Upper lobe of left lung (tissue), 6 donors: ENCODE results near the gene RNF125. TPM values are rescaled to one million over a fixed set of nuclear protein-coding genes. Genes with fewer than 3 reads are reported as not detected.
A peak's percentile ranks its signal among the peaks of the same experiment; 100 is the strongest.
"Not testable (repeated sequence)": the region's sequence is repeated elsewhere in the genome, so short reads cannot be mapped to it uniquely, and the experiment has no call there.

ENCODE experiments used
- ATAC-seq, 2 donors: fragments of 200-7000 bp; cut with Tn5 transposase; one replicate each; pipeline ENCODE4 v1.9.1; 2022; ENCODE audit warnings: mild to moderate bottlenecking in 2 of 2, moderate library complexity in 2 of 2; ENCODE audit not compliant: low FRiP score in 2 of 2
- DNase-seq, 2 donors: peaks; one replicate each; pipeline ENCODE4 v3.0.0-alpha.2; 2019 to 2020
- H3K27ac ChIP-seq, 4 donors: fragments of 200-600 bp; sonication (generic); one replicate each; pipeline ENCODE4 v1.5.1; 2016 to 2019
- H3K27me3 ChIP-seq, 4 donors: fragments of 200-600 bp; sonication (generic); one replicate each; pipeline ENCODE4 v1.5.1; 2017 to 2019
- H3K36me3 ChIP-seq, 4 donors: fragments of 200-600 bp; sonication (generic); one replicate each; pipeline ENCODE4 v1.5.1; 2016 to 2019
- H3K4me1 ChIP-seq, 4 donors: fragments of 200-600 bp; sonication (generic); one replicate each; pipeline ENCODE4 v1.5.1; 2018 to 2019
- H3K4me3 ChIP-seq, 4 donors: fragments of 200-600 bp; sonication (generic); one replicate each; pipeline ENCODE4 v1.5.1; 2017 to 2019; ENCODE audit warnings: mild to moderate bottlenecking in 2 of 4, moderate library complexity in 1 of 4
- H3K9me3 ChIP-seq, 4 donors: fragments of 200-600 bp; sonication (generic); one replicate each; pipeline ENCODE4 v1.5.1; 2018 to 2019
- CTCF ChIP-seq, 6 experiments: fragments of 450-650 bp in 4 of 6; fragments of 200-600 bp in 2 of 6; sonication (generic) in 2 of 6; IDR thresholded peaks; one replicate each; pipeline ENCODE4 v1.5.1; 2016 to 2019; ENCODE audit warnings: antibody characterized with exemption in 6 of 6
- EP300 ChIP-seq, 4 donors: sonication (generic); formaldehyde crosslinking; IDR thresholded peaks; one replicate each; pipeline ENCODE4 v1.5.1; 2017; ENCODE audit warnings: antibody characterized with exemption in 4 of 4, control low read depth in 2 of 4
- POLR2A ChIP-seq, 4 donors: fragments of 450-650 bp; IDR thresholded peaks; one replicate each; pipeline ENCODE4 v1.5.1; 2016 to 2017; ENCODE audit warnings: antibody characterized with exemption in 4 of 4, mild to moderate bottlenecking in 2 of 4
- POLR2AphosphoS5 ChIP-seq, 2 donors: sonication (generic); formaldehyde crosslinking; IDR thresholded peaks; one replicate each; pipeline ENCODE4 v1.5.1; 2017; ENCODE audit warnings: antibody characterized with exemption in 2 of 2
- WGBS, 2 donors: methylation state at CpG; one replicate each; pipeline ENCODE4 v1.1.5; 2017 to 2018; 5-methylcytosine and 5-hydroxymethylcytosine counted together
- total RNA-seq, 6 donors: library from RNA; depleted of rRNA in 4 of 6; stranded (reverse); fragments of >200 nt in 4 of 6; gene quantifications; one replicate each; pipeline versions ENCODE4 v1.1.0 to v1.2.1, GENCODE V29; 2016 to 2021
- donor health status: DM: no; HTN: no; CAD: no; lungs with moderate emphysema.
- donor health status: DM: no; HTN: yes; CAD: no; lungs with severe emphysema.

The RNF125 gene
- total RNA-seq, 6 donors from 2014 or later: 3.3 to 5.6 (median 4.9) TPM

- Histone ChIP-seq H3K4me3 (no peak overlapping the region), H3K27ac (peak overlapping the region in 2 of 4 donors; percentile 86 to 88), H3K4me1 (peaks cover 9 to 25% (median 16%) of the 10 kb centered on the region in 4 donors), H3K36me3 (no peaks in the 10 kb centered on the region), H3K27me3 (no peaks in the 10 kb centered on the region), H3K9me3 (no peaks in the 10 kb centered on the region)
- no peak for DNase-seq
- 92 to 98% methylated on average over 8 of the region's 8 CpGs for WGBS, 2 donors
- TF ChIP-seq EP300 (IDR thresholded peaks at IDR 0.05) (no peak), CTCF (IDR thresholded peaks at IDR 0.05) (no peak), POLR2A (IDR thresholded peaks at IDR 0.05) (no peak), POLR2AphosphoS5 (IDR thresholded peaks at IDR 0.05) (no peak)
- ATAC-seq: no peak
Observed at GRCh38 chr18:32083781-32084180, 65.2 kb downstream of the RNF125 start.

- H3K4me3 ChIP-seq: no peak overlapping the region
- no peaks in the 10 kb centered on the region for H3K9me3 ChIP-seq
- TF ChIP-seq POLR2AphosphoS5 (IDR thresholded peaks at IDR 0.05): no peak
- TF ChIP-seq CTCF (IDR thresholded peaks at IDR 0.05): no peak
- TF ChIP-seq POLR2A (IDR thresholded peaks at IDR 0.05): no peak
- no peak for TF ChIP-seq EP300 (IDR thresholded peaks at IDR 0.05)
- peaks cover 13 to 30% (median 17%) of the 10 kb centered on the region in 4 donors for H3K4me1 ChIP-seq
- DNase-seq: no peak
- no peaks in the 10 kb centered on the region for H3K27me3 ChIP-seq
- WGBS, 2 donors: 53 to 80% methylated on average over 6 of the region's 6 CpGs
- peak overlapping the region in 3 of 4 donors; percentile 86 to 88 (median 86) for H3K27ac ChIP-seq
- no peak for ATAC-seq
- H3K36me3 ChIP-seq: no peaks in the 10 kb centered on the region
Observed at GRCh38 chr18:32086881-32087280, 68.3 kb downstream of the RNF125 start.

- not testable (repeated sequence) for H3K4me3 ChIP-seq, ATAC-seq, H3K27me3 ChIP-seq, H3K36me3 ChIP-seq, H3K27ac ChIP-seq, H3K9me3 ChIP-seq
- H3K4me1 ChIP-seq: peaks cover 14 to 30% (median 22%) of the 10 kb centered on the region in 4 donors
- DNase-seq: peak in 1 of 2 donors; percentile 64
- 95 to 96% methylated on average over 16 of the region's 16 CpGs for WGBS, 2 donors
Observed at GRCh38 chr18:32090831-32091230, 72.2 kb downstream of the RNF125 start.

GRCh38 chr18:32091325-32091723, 72.7 kb downstream of the RNF125 start:
- 31 to 39% methylated on average over 7 of the region's 7 CpGs for WGBS, 2 donors
- H3K4me1 ChIP-seq: peaks cover 11 to 29% (median 20%) of the 10 kb centered on the region in 4 donors
- H3K27me3 ChIP-seq: no peaks in the 10 kb centered on the region
- no peaks in the 10 kb centered on the region for H3K36me3 ChIP-seq
- ATAC-seq (no peak), DNase-seq (no peak)
- peak overlapping the region; percentile 96 to 100 (median 100) for H3K27ac ChIP-seq
- no peak for TF ChIP-seq POLR2A (IDR thresholded peaks at IDR 0.05)
- no peak for TF ChIP-seq EP300 (IDR thresholded peaks at IDR 0.05)
- TF ChIP-seq POLR2AphosphoS5 (IDR thresholded peaks at IDR 0.05): no peak
- no peak for TF ChIP-seq CTCF (IDR thresholded peaks at IDR 0.05)
- H3K9me3 ChIP-seq: no peaks in the 10 kb centered on the region
- H3K4me3 ChIP-seq: peak overlapping the region; percentile 51 to 97 (median 95)

GRCh38 chr18:32091724-32092421, 73.2 kb downstream of the RNF125 start, which contains the start of gene RNF138:
Gene RNF138 (plus strand): TSS chr18:32091874. CDS start chr18:32092777, 903 bp downstream.
- Histone ChIP-seq H3K36me3 (no peaks in the 10 kb centered on the region), H3K9me3 (no peaks in the 10 kb centered on the region), H3K27ac (peak within 1 kb of the TSS; percentile 96 to 100 (median 100)), H3K4me1 (peaks cover 16 to 30% (median 22%) of the 10 kb centered on the region in 4 donors), H3K27me3 (no peaks in the 10 kb centered on the region), H3K4me3 (peak within 1 kb of the TSS; percentile 62 to 97 (median 95))
- WGBS, 2 donors: 0 to 1% methylated on average over 43 to 60 of the region's 75 CpGs
- peak; percentile 82 to 88 for ATAC-seq
- TF ChIP-seq EP300 (IDR thresholded peaks at IDR 0.05): peak in 1 of 4 donors; percentile 40
- TF ChIP-seq POLR2A (IDR thresholded peaks at IDR 0.05): peak; percentile 46 to 90 (median 72)
- peak in 1 of 6 experiments; percentile 27 for TF ChIP-seq CTCF (IDR thresholded peaks at IDR 0.05)
- peak; percentile 68 to 82 for TF ChIP-seq POLR2AphosphoS5 (IDR thresholded peaks at IDR 0.05)
- DNase-seq: peak; percentile 94 to 97
